ENCODE measurements around the gene PCDHA13.
"Not testable (repeated sequence)": the region's sequence is repeated elsewhere in the genome, so short reads cannot be mapped to it uniquely, and the experiment has no call there.

The PCDHA13 gene

DNA sequence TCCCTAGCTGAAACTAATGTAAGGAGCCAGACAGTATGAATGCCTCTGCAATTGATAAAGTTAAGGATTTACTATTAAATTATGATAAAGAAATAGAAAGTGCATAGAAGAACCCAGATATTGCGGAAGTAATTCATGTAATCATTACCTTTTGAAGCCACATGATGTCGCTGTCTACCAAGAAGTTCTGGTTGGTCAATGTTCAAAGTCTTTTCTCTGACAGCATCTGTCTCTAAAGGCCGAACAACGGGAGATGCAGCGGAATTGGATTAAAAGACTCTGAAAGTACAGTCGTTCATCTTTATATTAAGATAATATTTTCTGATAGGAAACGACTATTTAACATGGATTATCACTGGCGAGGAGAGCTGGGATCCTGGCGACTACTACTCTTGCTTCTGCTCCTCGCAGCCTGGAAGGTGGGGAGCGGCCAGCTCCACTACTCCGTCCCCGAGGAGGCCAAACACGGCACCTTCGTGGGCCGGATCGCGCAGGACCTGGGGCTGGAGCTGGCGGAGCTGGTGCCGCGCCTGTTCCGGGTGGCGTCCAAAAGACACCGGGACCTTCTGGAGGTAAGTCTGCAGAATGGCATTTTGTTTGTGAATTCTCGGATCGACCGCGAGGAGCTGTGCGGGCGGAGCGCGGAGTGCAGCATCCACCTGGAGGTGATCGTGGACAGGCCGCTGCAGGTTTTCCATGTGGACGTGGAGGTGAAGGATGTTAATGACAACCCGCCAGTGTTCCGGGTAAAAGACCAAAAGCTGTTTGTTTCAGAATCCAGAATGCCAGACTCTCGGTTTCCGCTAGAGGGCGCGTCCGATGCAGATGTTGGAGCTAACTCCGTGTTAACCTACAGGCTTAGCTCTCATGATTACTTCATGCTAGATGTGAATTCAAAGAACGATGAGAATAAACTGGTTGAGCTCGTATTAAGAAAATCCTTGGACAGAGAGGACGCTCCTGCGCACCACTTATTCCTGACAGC lies 40.7 kb upstream of the PCDHA13 start, which contains the start of gene PCDHA8:
PCDHA8 (plus strand) TSS at position 210 of the 985 bp plus-strand sequence; CDS start at position 345, 135 bp downstream.
- H3K9me3 ChIP-seq (replicated peaks; ENCODE audit: insufficient read depth, low read length), result no peaks in the 10 kb centered on the region
- DNase-seq, result peak; percentile 47
- no peaks in the 10 kb centered on the region for H3K9me2 ChIP-seq (replicated peaks; ENCODE audit: insufficient read depth, low read length)
- no peaks in the 10 kb centered on the region for H4K20me1 ChIP-seq (ENCODE audit: insufficient read depth, low read length)
- no peaks in the 10 kb centered on the region for H3K27me3 ChIP-seq (replicated peaks; ENCODE audit: insufficient read depth, low read length)
- H3K36me3 ChIP-seq (replicated peaks; ENCODE audit: insufficient read depth, low read length), result no peaks in the 10 kb centered on the region
- no peaks in the 10 kb centered on the region for H3K79me2 ChIP-seq (ENCODE audit: low read length)
- H2AFZ ChIP-seq (ENCODE audit: low read length), result peak within 1 kb of the TSS; percentile 52
- H3K27ac ChIP-seq (ENCODE audit: low read length), result no peak within 1 kb of the TSS
- TF ChIP-seq, protein P1, sequence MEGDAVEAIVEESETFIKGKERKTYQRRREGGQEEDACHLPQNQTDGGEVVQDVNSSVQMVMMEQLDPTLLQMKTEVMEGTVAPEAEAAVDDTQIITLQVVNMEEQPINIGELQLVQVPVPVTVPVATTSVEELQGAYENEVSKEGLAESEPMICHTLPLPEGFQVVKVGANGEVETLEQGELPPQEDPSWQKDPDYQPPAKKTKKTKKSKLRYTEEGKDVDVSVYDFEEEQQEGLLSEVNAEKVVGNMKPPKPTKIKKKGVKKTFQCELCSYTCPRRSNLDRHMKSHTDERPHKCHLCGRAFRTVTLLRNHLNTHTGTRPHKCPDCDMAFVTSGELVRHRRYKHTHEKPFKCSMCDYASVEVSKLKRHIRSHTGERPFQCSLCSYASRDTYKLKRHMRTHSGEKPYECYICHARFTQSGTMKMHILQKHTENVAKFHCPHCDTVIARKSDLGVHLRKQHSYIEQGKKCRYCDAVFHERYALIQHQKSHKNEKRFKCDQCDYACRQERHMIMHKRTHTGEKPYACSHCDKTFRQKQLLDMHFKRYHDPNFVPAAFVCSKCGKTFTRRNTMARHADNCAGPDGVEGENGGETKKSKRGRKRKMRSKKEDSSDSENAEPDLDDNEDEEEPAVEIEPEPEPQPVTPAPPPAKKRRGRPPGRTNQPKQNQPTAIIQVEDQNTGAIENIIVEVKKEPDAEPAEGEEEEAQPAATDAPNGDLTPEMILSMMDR (IDR thresholded peaks at IDR 0.05; ENCODE audit: low read length), result peak; percentile 54
- no peak for TF ChIP-seq EZH2phosphoT487 (IDR thresholded peaks at IDR 0.05; ENCODE audit: low read length)
- H3K4me3 ChIP-seq (ENCODE audit: low read length), result no peak within 1 kb of the TSS
- H3K9ac ChIP-seq (ENCODE audit: low read length), result no peak within 1 kb of the TSS
- H3F3A ChIP-seq (ENCODE audit: insufficient read depth, low read length), result no peaks in the 10 kb centered on the region
- H3K4me1 ChIP-seq (ENCODE audit: low read length), result no peaks in the 10 kb centered on the region
- H3K4me2 ChIP-seq (ENCODE audit: low read depth, low read length), result peak within 1 kb of the TSS; percentile 29; the same call in 1 of the 2 replicates

DNA sequence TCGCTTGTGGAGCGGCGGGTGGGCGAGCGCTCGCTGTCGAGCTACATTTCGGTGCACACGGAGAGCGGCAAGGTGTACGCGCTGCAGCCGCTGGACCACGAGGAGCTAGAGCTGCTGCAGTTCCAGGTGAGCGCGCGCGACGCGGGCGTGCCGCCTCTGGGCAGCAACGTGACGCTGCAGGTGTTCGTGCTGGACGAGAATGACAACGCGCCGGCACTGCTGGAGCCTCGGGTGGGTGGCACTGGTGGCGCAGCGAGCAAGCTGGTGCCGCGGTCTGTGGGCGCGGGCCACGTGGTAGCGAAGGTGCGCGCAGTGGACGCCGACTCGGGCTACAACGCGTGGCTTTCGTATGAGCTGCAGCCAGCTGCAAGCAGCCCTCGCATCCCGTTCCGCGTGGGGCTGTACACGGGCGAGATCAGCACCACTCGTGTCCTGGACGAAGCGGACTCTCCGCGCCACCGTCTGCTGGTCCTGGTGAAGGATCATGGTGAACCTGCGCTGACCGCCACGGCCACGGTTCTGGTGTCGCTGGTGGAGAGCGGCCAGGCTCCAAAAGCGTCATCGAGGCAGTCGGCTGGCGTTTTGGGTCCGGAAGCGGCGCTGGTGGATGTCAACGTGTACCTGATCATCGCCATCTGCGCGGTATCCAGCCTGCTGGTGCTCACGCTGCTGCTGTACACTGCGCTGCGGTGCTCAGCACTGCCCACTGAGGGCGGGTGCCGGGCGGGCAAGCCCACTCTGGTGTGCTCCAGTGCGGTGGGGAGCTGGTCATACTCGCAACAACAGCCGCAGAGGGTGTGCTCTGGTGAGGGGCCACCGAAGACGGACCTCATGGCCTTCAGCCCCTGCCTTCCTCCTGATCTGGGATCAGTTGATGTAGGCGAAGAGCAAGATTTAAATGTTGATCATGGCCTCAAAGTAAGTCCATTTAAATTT lies 38.9 kb upstream of the PCDHA13 start:
- no peaks in the 10 kb centered on the region for H3K9me3 ChIP-seq (replicated peaks; ENCODE audit: insufficient read depth, low read length)
- H3F3A ChIP-seq (ENCODE audit: insufficient read depth, low read length), result no peaks in the 10 kb centered on the region
- no peaks in the 10 kb centered on the region for H3K36me3 ChIP-seq (replicated peaks; ENCODE audit: insufficient read depth, low read length)

GRCh38 chr5:140848139-140849102 lies 33.5 kb upstream of the PCDHA13 start, which contains the start of gene PCDHA9:
PCDHA9 (plus strand) TSS chr5:140848382; CDS start chr5:140848496, 114 bp downstream.
- not testable (repeated sequence) for H2AFZ ChIP-seq (ENCODE audit: low read length); H3K36me3 ChIP-seq (replicated peaks; ENCODE audit: insufficient read depth, low read length); H3K9me2 ChIP-seq (replicated peaks; ENCODE audit: insufficient read depth, low read length); H3K4me3 ChIP-seq (ENCODE audit: low read length); DNase-seq; H3K4me2 ChIP-seq (ENCODE audit: low read depth, low read length); H3K9ac ChIP-seq (ENCODE audit: low read length); H3K27ac ChIP-seq (ENCODE audit: low read length); H3K9me3 ChIP-seq (replicated peaks; ENCODE audit: insufficient read depth, low read length); H3K79me2 ChIP-seq (ENCODE audit: low read length); H4K20me1 ChIP-seq (ENCODE audit: insufficient read depth, low read length); H3F3A ChIP-seq (ENCODE audit: insufficient read depth, low read length); H3K27me3 ChIP-seq (replicated peaks; ENCODE audit: insufficient read depth, low read length); H3K4me1 ChIP-seq (ENCODE audit: low read length)

More for the DNA sequence above, 38.9 kb upstream of the PCDHA13 start:
- Histone ChIP-seq H3K27me3 (replicated peaks; ENCODE audit: insufficient read depth, low read length) (no peaks in the 10 kb centered on the region), H2AFZ (ENCODE audit: low read length) (no peak overlapping the region), H3K9me2 (replicated peaks; ENCODE audit: insufficient read depth, low read length) (no peaks in the 10 kb centered on the region), H3K4me3 (ENCODE audit: low read length) (no peak overlapping the region), H3K79me2 (ENCODE audit: low read length) (no peaks in the 10 kb centered on the region), H3K4me2 (ENCODE audit: low read depth, low read length) (no peak overlapping the region), H4K20me1 (ENCODE audit: insufficient read depth, low read length) (no peaks in the 10 kb centered on the region), H3K27ac (ENCODE audit: low read length) (no peak overlapping the region), H3K9ac (ENCODE audit: low read length) (no peak overlapping the region), H3K4me1 (ENCODE audit: low read length) (no peaks in the 10 kb centered on the region)
- no peak for DNase-seq
- TF ChIP-seq, protein P1 (IDR thresholded peaks at IDR 0.05; ENCODE audit: low read length), result no peak
- no peak for TF ChIP-seq EZH2 (optimal IDR thresholded peaks at IDR 0.05; ENCODE audit: low read depth, low read length)
- TF ChIP-seq EZH2phosphoT487 (IDR thresholded peaks at IDR 0.05; ENCODE audit: low read length), result no peak

GRCh38 chr5:140849831-140850634 lies 31.9 kb upstream of the PCDHA13 start:
- H3F3A ChIP-seq (ENCODE audit: insufficient read depth, low read length); H4K20me1 ChIP-seq (ENCODE audit: insufficient read depth, low read length); H3K4me3 ChIP-seq (ENCODE audit: low read length); H3K9ac ChIP-seq (ENCODE audit: low read length); DNase-seq; H3K9me2 ChIP-seq (replicated peaks; ENCODE audit: insufficient read depth, low read length); H3K9me3 ChIP-seq (replicated peaks; ENCODE audit: insufficient read depth, low read length); H3K27ac ChIP-seq (ENCODE audit: low read length); H3K27me3 ChIP-seq (replicated peaks; ENCODE audit: insufficient read depth, low read length); H3K79me2 ChIP-seq (ENCODE audit: low read length); H3K4me2 ChIP-seq (ENCODE audit: low read depth, low read length); H2AFZ ChIP-seq (ENCODE audit: low read length); H3K4me1 ChIP-seq (ENCODE audit: low read length); H3K36me3 ChIP-seq (replicated peaks; ENCODE audit: insufficient read depth, low read length): not testable (repeated sequence)
